Gastroesophageal sphincter (tissue), 4 donors: Measurements from ENCODE around the gene TP53TG5. TPM values are rescaled to one million over a fixed set of nuclear protein-coding genes. Genes with fewer than 3 reads are reported as not detected.
"Not testable (repeated sequence)": the region's sequence is repeated elsewhere in the genome, so short reads cannot be mapped to it uniquely, and the experiment has no call there.

Experiments used
- ATAC-seq: fragments of 150-250 bp; one replicate; pipeline ENCODE4 v1.9.1; 2016; ENCODE audit warnings: mild to moderate bottlenecking, moderate library complexity
- H3K27ac ChIP-seq, 4 donors: fragments of 200-600 bp; sonication (generic) in 3 of 4; 1 replicate in 3 of 4; 2 replicates in 1 of 4; pipeline ENCODE4 v1.5.1; 2016 to 2019
- H3K27me3 ChIP-seq: fragments of 200-600 bp; sonication (generic); one replicate; pipeline ENCODE4 v1.5.1; 2019
- H3K36me3 ChIP-seq, 2 donors: fragments of 200-600 bp; sonication (generic); one replicate each; pipeline ENCODE4 v1.5.1; 2019; ENCODE audit warnings: control low read depth in 1 of 2
- H3K4me1 ChIP-seq, 3 donors: fragments of 200-600 bp; sonication (generic); 1 replicate in 2 of 3; 2 replicates in 1 of 3; pipeline ENCODE4 v1.5.1; 2016 to 2019; ENCODE audit warnings: control low read depth in 2 of 3
- H3K4me3 ChIP-seq, 2 donors: fragments of 200-600 bp; sonication (generic); one replicate each; pipeline ENCODE4 v1.5.1; 2019; ENCODE audit warnings: mild to moderate bottlenecking in 1 of 2, moderate library complexity in 1 of 2
- H3K9me3 ChIP-seq, 3 donors: fragments of 200-600 bp; sonication (generic); one replicate each; pipeline ENCODE4 v1.5.1; 2017 to 2019; ENCODE audit warnings: control low read depth in 2 of 3
- EP300 ChIP-seq: sonication (generic); formaldehyde crosslinking; IDR thresholded peaks from one replicate; pipeline ENCODE4 v1.6.1; 2017; ENCODE audit warnings: antibody characterized with exemption, mild to moderate bottlenecking
- POLR2A ChIP-seq, 2 donors: fragments of 450-650 bp; IDR thresholded peaks; one replicate each; pipeline ENCODE4 v1.6.1; 2017; ENCODE audit warnings: antibody characterized with exemption in 2 of 2, mild to moderate bottlenecking in 2 of 2, moderate library complexity in 1 of 2
- POLR2AphosphoS5 ChIP-seq: sonication (generic); formaldehyde crosslinking; IDR thresholded peaks from one replicate; pipeline ENCODE4 v1.6.1; 2017; ENCODE audit warnings: antibody characterized with exemption
- WGBS, 2 donors: methylation state at CpG; one replicate each; pipeline ENCODE4 v1.1.5; 2018; ENCODE audit warnings: low coverage in 1 of 2; 5-methylcytosine and 5-hydroxymethylcytosine counted together
- total RNA-seq, 4 donors: library from RNA; depleted of rRNA; stranded (reverse); fragments of >200 nt; gene quantifications; one replicate each; pipeline ENCODE4 v1.1.0, GENCODE V29; 2016
- TF ChIP-seq, protein P1 (sequence below), 4 experiments: fragments of 200-600 bp in 2 of 4; fragments of 450-650 bp in 2 of 4; sonication (generic) in 1 of 4; IDR thresholded peaks; one replicate each; pipeline ENCODE4 v1.5.1; 2017 to 2019; ENCODE audit warnings: antibody characterized with exemption in 4 of 4, mild to moderate bottlenecking in 2 of 4, moderate library complexity in 2 of 4

The TP53TG5 gene
- total RNA-seq, 4 donors from 2014 or later: not detected

DNA sequence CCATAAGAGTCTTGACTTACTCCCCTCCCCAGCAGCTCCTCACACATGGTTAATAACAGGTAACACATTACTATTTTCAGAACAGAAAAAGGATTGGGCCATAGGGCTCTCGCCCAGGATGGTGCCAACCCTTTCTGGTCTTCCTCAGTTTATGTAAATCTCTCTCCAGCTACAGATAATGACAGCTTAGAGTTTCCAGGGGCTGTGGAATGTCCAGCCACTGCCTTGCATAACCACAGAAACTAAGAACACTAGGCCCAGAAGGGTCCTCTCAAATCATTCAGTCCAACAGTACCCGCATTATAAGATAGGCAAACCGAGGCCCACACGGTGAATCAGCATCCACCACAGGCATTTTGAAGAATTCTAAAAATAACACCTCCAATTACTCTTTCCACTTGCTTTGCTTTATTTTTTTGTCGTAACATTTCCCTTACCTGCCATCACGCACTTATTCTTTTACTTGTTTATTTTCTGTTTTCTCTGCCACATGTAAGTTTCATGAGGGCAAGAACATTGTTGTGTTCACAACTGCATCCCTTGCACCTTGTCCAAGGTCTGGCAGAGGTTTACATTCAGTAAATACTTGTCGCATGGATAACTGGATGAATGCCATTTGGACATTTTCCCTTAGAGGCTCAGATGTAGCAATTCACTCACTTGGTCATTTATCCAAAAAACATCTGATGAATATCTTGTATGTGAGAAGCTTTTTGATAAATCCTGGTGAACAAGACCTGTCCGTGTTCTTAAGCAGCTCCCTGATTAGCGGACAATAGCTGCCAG lies 23.5 kb downstream of the TP53TG5 start:
- Histone ChIP-seq H3K36me3 (no peaks in the 10 kb centered on the region), H3K4me1 (peaks cover 6 to 56% (median 9%) of the 10 kb centered on the region in 3 donors), H3K27ac (peak overlapping the region; percentile 70 to 94 (median 84)), H3K4me3 (no peak overlapping the region), H3K27me3 (no peaks in the 10 kb centered on the region), H3K9me3 (no peaks in the 10 kb centered on the region)
- TF ChIP-seq POLR2AphosphoS5 (no peak), POLR2A (IDR thresholded peaks at IDR 0.05) (no peak), EP300 (no peak)
- TF ChIP-seq, protein P1, sequence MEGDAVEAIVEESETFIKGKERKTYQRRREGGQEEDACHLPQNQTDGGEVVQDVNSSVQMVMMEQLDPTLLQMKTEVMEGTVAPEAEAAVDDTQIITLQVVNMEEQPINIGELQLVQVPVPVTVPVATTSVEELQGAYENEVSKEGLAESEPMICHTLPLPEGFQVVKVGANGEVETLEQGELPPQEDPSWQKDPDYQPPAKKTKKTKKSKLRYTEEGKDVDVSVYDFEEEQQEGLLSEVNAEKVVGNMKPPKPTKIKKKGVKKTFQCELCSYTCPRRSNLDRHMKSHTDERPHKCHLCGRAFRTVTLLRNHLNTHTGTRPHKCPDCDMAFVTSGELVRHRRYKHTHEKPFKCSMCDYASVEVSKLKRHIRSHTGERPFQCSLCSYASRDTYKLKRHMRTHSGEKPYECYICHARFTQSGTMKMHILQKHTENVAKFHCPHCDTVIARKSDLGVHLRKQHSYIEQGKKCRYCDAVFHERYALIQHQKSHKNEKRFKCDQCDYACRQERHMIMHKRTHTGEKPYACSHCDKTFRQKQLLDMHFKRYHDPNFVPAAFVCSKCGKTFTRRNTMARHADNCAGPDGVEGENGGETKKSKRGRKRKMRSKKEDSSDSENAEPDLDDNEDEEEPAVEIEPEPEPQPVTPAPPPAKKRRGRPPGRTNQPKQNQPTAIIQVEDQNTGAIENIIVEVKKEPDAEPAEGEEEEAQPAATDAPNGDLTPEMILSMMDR (IDR thresholded peaks at IDR 0.05): no peak
- 41 to 45% methylated on average over 8 to 9 of the region's 9 CpGs for WGBS, 2 donors
- no peak for ATAC-seq

DNA sequence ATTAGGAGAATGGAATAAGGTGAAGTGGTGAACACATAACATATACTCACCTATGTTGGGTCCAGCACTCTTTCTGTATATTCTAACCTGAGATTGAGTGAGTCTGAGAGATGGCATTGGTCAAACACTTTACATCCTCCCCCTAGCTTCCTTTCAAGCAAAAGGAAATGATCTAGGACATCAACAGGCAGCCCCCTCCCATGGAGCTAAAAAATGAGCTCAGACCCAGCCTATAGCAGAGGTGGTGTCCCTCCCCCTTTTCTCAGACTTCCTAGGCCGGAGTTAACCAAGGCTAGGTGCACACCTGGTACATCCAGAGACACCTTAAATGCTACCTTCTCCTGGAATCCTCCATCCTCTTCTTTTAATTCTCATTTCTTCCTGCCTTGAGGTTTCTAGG lies 24.4 kb downstream of the TP53TG5 start:
- WGBS, 2 donors: 63 to 100% methylated on average over 1 of the region's 1 CpG
- no peaks in the 10 kb centered on the region for H3K27me3 ChIP-seq
- peaks cover 6 to 53% (median 9%) of the 10 kb centered on the region in 3 donors for H3K4me1 ChIP-seq
- no peaks in the 10 kb centered on the region for H3K9me3 ChIP-seq
- no peak for ATAC-seq
- TF ChIP-seq, protein P1 (IDR thresholded peaks at IDR 0.05): no peak
- TF ChIP-seq EP300 (no peak), POLR2A (IDR thresholded peaks at IDR 0.05) (no peak), POLR2AphosphoS5 (no peak)
- H3K4me3 ChIP-seq: no peak overlapping the region
- H3K27ac ChIP-seq: peak overlapping the region; percentile 70 to 94 (median 84)
- H3K36me3 ChIP-seq: no peaks in the 10 kb centered on the region

GRCh38 chr20:45352729-45353128 lies 25.4 kb downstream of the TP53TG5 start:
- no peak overlapping the region for H3K27ac ChIP-seq
- WGBS, 2 donors: 74 to 76% methylated on average over 3 of the region's 3 CpGs
- no peak for ATAC-seq

GRCh38 chr20:45350795-45351194 lies 27.3 kb downstream of the TP53TG5 start:
- peaks cover 6 to 48% (median 13%) of the 10 kb centered on the region in 3 donors for H3K4me1 ChIP-seq
- not testable (repeated sequence) for ATAC-seq, H3K9me3 ChIP-seq, H3K27me3 ChIP-seq, H3K4me3 ChIP-seq, H3K36me3 ChIP-seq, H3K27ac ChIP-seq
- 94 to 100% methylated on average over 2 to 10 of the region's 10 CpGs for WGBS, 2 donors

More at GRCh38 chr20:45352729-45353128, 25.4 kb downstream of the TP53TG5 start:
- H3K36me3 ChIP-seq: no peaks in the 10 kb centered on the region
- no peaks in the 10 kb centered on the region for H3K27me3 ChIP-seq
- no peak overlapping the region for H3K4me3 ChIP-seq
- H3K4me1 ChIP-seq: peaks cover 6 to 48% (median 6%) of the 10 kb centered on the region in 3 donors
- no peaks in the 10 kb centered on the region for H3K9me3 ChIP-seq
- no peak for TF ChIP-seq EP300

GRCh38 chr20:45350217-45350616 lies 27.9 kb downstream of the TP53TG5 start:
- Histone ChIP-seq H3K27me3 (no peaks in the 10 kb centered on the region), H3K27ac (no peak overlapping the region), H3K4me1 (peaks cover 3 to 48% (median 19%) of the 10 kb centered on the region in 3 donors), H3K36me3 (no peaks in the 10 kb centered on the region), H3K9me3 (no peaks in the 10 kb centered on the region), H3K4me3 (no peak overlapping the region)
- WGBS, 2 donors: 80 to 87% methylated on average over 1 of the region's 1 CpG
- ATAC-seq: no peak
- no peak for TF ChIP-seq POLR2AphosphoS5
- TF ChIP-seq EP300: no peak
- no peak for TF ChIP-seq POLR2A (IDR thresholded peaks at IDR 0.05)
- TF ChIP-seq, protein P1 (IDR thresholded peaks at IDR 0.05): no peak
